Right atrium auricular region (tissue), 2 donors: ENCODE measurements around the gene SLC2A13. TPM values are rescaled to one million over a fixed set of nuclear protein-coding genes. Genes with fewer than 3 reads are reported as not detected.

ENCODE experiments used
- DNase-seq: peaks from one replicate; pipeline ENCODE4 v3.0.0-alpha.2; 2019; ENCODE audit warnings: low spot score
- H3K27ac ChIP-seq, 2 donors: fragments of 200-600 bp; sonication (generic); 1 replicate in 1 of 2; 2 replicates in 1 of 2; pipeline ENCODE4 v1.5.1; 2016 to 2019
- H3K27me3 ChIP-seq, 2 donors: fragments of 200-600 bp; sonication (generic); one replicate each; pipeline versions ENCODE4 v1.5.1 to v1.6.0; 2017 to 2019
- H3K36me3 ChIP-seq: fragments of 200-600 bp; sonication (generic); one replicate; pipeline ENCODE4 v1.5.1; 2016
- H3K4me1 ChIP-seq, 2 donors: fragments of 200-600 bp; sonication (generic); one replicate each; pipeline versions ENCODE4 v1.5.1 to v1.6.0; 2017 to 2019
- H3K4me3 ChIP-seq, 2 donors: fragments of 200-600 bp; sonication (generic); 1 replicate in 1 of 2; 2 replicates in 1 of 2; pipeline ENCODE4 v1.5.1; 2017 to 2019; ENCODE audit warnings: mild to moderate bottlenecking in 1 of 2, moderate library complexity in 1 of 2
- H3K9me3 ChIP-seq, 2 donors: fragments of 200-600 bp; sonication (generic); one replicate each; pipeline ENCODE4 v1.5.1; 2019
- total RNA-seq, 2 donors: library from RNA; depleted of rRNA; stranded (reverse); fragments of >200 nt; gene quantifications; one replicate each; pipeline ENCODE4 v1.1.0, GENCODE V29; 2016
- TF ChIP-seq, protein P1 (sequence below), 2 donors: fragments of 200-600 bp; sonication (generic); IDR thresholded peaks; one replicate each; pipeline ENCODE4 v1.5.1; 2019; ENCODE audit warnings: antibody characterized with exemption in 2 of 2

SLC2A13 gene
- total RNA-seq, 2 donors from 2014 or later: 8.8 to 14.6 TPM

DNA sequence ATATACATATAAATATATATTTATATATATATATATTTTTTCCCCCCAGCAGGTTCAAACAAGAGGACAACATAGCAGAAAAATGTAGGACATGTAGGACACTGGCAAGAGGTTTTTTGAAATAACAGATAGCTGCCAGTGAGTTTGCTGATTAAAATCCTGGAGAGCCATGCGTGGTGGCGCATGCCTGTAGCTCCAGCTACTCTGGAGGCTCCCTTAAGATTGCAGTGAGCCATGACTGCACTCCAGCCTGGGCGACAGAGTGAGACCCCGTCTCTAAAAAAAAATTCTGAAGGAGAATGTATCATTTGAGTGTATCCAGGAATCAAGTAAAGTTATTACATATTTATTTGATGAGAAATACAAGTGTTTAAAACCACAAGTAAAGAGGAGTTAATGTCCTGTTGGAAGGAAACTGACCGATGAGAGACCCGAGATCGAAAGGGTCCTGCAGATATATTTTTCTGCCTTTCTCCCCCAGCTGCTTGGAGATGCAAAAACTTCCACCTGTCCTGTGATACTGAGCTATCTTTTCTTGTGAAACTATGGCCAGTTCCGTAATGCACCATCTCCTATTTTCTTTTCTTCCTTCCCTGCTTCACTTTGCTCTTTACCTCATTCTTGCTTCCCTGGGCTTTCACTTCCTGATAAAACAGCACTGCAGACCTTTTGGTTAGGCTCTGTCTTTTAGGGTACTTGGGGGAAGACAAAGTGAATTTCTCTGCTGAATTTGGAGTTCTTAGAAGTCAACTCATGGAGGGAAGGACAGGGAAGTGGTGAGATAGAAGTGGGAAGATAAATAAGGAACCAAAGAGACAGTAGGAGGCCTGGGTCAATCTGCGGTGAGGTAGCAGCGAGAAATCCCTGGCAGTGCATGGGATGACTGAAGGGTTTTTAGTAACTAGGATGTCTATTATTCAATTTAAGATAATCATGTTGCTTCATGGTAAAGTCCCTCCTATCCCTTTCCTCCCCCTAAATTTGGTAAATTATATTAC, 41.2 kb upstream of the SLC2A13 start:
- Histone ChIP-seq H3K9me3 (no peaks in the 10 kb centered on the region), H3K27ac (no peak overlapping the region), H3K36me3 (no peaks in the 10 kb centered on the region), H3K27me3 (no peaks in the 10 kb centered on the region), H3K4me3 (no peak overlapping the region), H3K4me1 (no peaks in the 10 kb centered on the region)
- TF ChIP-seq, protein P1, sequence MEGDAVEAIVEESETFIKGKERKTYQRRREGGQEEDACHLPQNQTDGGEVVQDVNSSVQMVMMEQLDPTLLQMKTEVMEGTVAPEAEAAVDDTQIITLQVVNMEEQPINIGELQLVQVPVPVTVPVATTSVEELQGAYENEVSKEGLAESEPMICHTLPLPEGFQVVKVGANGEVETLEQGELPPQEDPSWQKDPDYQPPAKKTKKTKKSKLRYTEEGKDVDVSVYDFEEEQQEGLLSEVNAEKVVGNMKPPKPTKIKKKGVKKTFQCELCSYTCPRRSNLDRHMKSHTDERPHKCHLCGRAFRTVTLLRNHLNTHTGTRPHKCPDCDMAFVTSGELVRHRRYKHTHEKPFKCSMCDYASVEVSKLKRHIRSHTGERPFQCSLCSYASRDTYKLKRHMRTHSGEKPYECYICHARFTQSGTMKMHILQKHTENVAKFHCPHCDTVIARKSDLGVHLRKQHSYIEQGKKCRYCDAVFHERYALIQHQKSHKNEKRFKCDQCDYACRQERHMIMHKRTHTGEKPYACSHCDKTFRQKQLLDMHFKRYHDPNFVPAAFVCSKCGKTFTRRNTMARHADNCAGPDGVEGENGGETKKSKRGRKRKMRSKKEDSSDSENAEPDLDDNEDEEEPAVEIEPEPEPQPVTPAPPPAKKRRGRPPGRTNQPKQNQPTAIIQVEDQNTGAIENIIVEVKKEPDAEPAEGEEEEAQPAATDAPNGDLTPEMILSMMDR (IDR thresholded peaks at IDR 0.05): no peak
- DNase-seq: no peak

- TF ChIP-seq, protein P1 (IDR thresholded peaks at IDR 0.05): no peak
- Histone ChIP-seq H3K4me1 (no peaks in the 10 kb centered on the region), H3K9me3 (no peaks in the 10 kb centered on the region), H3K27ac (no peak overlapping the region), H3K27me3 (no peaks in the 10 kb centered on the region), H3K4me3 (no peak overlapping the region), H3K36me3 (no peaks in the 10 kb centered on the region)
- DNase-seq: no peak
Observed at GRCh38 chr12:40145896-40146295, 40.0 kb upstream of the SLC2A13 start.

- Histone ChIP-seq H3K9me3 (no peaks in the 10 kb centered on the region), H3K27ac (no peak overlapping the region), H3K4me3 (no peak overlapping the region), H3K36me3 (no peaks in the 10 kb centered on the region), H3K27me3 (no peaks in the 10 kb centered on the region), H3K4me1 (no peaks in the 10 kb centered on the region)
- TF ChIP-seq, protein P1 (IDR thresholded peaks at IDR 0.05): no peak
- no peak for DNase-seq
Observed at GRCh38 chr12:40144023-40144422, 38.1 kb upstream of the SLC2A13 start.

DNA sequence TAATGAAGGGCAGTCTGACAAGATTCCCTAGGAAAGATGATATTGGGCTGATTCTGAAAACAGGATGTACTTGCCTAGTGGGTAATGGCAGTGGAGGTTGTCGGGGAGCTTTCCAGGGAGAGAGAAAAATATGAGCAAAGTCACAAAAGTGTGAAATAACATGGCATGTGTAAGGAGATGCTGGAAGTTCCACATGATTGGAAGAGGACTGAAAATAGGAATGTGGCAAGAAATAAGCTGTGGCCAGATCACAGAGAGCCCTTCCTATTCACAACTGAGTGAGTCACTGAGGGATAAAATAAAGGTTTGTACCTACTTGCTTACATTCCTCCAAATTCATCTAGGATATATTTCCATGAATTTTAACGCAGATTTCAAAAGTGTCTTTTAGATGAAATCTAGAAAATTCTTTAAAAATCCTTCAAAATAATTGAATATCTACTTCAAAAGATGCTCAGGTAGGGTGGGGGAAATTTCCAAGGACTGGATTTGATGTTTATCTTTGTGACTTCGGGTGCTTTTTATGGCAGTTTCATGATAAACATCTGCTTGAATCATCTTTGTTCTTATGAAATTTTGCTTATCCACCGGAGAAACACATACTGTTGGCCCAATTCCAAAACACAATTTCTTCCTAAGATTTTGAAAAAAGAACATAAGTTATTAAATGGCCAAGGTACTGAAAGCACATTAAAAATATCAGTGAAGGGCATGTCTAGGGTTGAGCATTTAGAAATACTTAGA, 36.3 kb upstream of the SLC2A13 start:
- no peak overlapping the region for H3K4me3 ChIP-seq
- TF ChIP-seq, protein P1 (IDR thresholded peaks at IDR 0.05): no peak

DNA sequence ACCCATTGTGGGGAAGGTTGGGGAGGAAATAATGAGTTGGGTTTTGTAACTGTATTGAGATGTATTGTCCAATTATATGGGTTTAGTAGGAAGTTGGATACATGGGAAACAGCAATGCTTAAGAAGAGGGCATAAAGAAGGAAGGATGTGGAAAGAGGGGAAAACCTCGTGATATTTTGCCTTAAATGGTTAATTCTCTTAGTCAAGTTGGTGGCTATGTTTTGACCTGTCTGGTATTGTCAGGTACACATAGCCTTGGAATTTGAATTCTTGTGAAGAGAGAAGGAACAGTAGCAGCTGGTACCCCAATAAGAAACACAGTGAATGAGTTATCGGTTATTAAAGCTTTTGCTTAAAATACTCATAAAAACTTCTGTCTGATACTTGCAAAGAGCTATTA, 32.6 kb upstream of the SLC2A13 start:
- Histone ChIP-seq H3K27ac (no peak overlapping the region), H3K4me1 (no peaks in the 10 kb centered on the region), H3K4me3 (no peak overlapping the region), H3K36me3 (no peaks in the 10 kb centered on the region), H3K9me3 (no peaks in the 10 kb centered on the region), H3K27me3 (no peaks in the 10 kb centered on the region)
- TF ChIP-seq, protein P1 (IDR thresholded peaks at IDR 0.05): no peak
- no peak for DNase-seq

More for the DNA sequence above, 36.3 kb upstream of the SLC2A13 start:
- Histone ChIP-seq H3K27me3 (no peaks in the 10 kb centered on the region), H3K36me3 (no peaks in the 10 kb centered on the region), H3K4me1 (no peaks in the 10 kb centered on the region), H3K27ac (no peak overlapping the region), H3K9me3 (no peaks in the 10 kb centered on the region)
- no peak for DNase-seq
